H9 (cell line): Measurements from ENCODE around the gene FGD6. TPM values are rescaled to one million over a fixed set of nuclear protein-coding genes. Genes with fewer than 3 reads are reported as not detected.

Experiments used
- DNase-seq: peaks from one replicate; pipeline ENCODE4 v3.0.0-alpha.2; 2017
- H2AFZ ChIP-seq: one replicate; pipeline ENCODE4 v1.6.1; 2013; ENCODE audit warnings: mild to moderate bottlenecking, low read length, control low read depth, moderate library complexity
- H2AK5ac ChIP-seq: 2 replicates; pipeline ENCODE4 v1.6.1; 2013; ENCODE audit warnings: low read length, control low read depth, mixed read lengths; ENCODE audit not compliant: insufficient read length
- H2BK120ac ChIP-seq: one replicate; pipeline ENCODE4 v1.6.1; 2013; ENCODE audit warnings: low read depth, mild to moderate bottlenecking, low read length, control low read depth, inconsistent platforms; ENCODE audit not compliant: poor library complexity, severe bottlenecking
- H2BK12ac ChIP-seq: 2 replicates; pipeline ENCODE4 v1.6.1; 2013; ENCODE audit warnings: low read length, control low read depth, mixed read lengths, low read depth; ENCODE audit not compliant: insufficient read length
- H2BK15ac ChIP-seq: 2 replicates; pipeline ENCODE4 v1.6.1; 2013; ENCODE audit warnings: low read depth, low read length, control low read depth
- H2BK20ac ChIP-seq: one replicate; pipeline ENCODE4 v1.6.1; 2013; ENCODE audit warnings: low read depth, mild to moderate bottlenecking, low read length, control low read depth, inconsistent platforms; ENCODE audit not compliant: poor library complexity, severe bottlenecking
- H2BK5ac ChIP-seq: 2 replicates; pipeline ENCODE4 v1.6.1; 2013; ENCODE audit warnings: low read length, control low read depth, mixed read lengths; ENCODE audit not compliant: insufficient read length
- H3K14ac ChIP-seq: 2 replicates; pipeline ENCODE4 v1.6.1; 2013; ENCODE audit warnings: low read length, control low read depth; ENCODE audit not compliant: insufficient read depth
- H3K18ac ChIP-seq: 2 replicates; pipeline ENCODE4 v1.6.1; 2013; ENCODE audit warnings: low read depth, mild to moderate bottlenecking, mixed read lengths, low read length, control low read depth; ENCODE audit not compliant: insufficient read length
- H3K23ac ChIP-seq: 2 replicates; pipeline ENCODE4 v1.6.1; 2013; ENCODE audit warnings: low read length, control low read depth, mixed read lengths, low read depth; ENCODE audit not compliant: insufficient read length
- H3K23me2 ChIP-seq: 2 replicates; pipeline ENCODE4 v1.6.1; 2013; ENCODE audit warnings: low read depth, mild to moderate bottlenecking, mixed read lengths, low read length, control low read depth; ENCODE audit not compliant: insufficient read length, poor library complexity, severe bottlenecking
- H3K27ac ChIP-seq: 2 replicates; pipeline ENCODE4 v1.5.1; 2013; ENCODE audit warnings: low read length, control low read depth, mixed read lengths, low read depth; ENCODE audit not compliant: insufficient read length
- H3K27me3 ChIP-seq: 2 replicates; pipeline ENCODE4 v1.6.1; 2013; ENCODE audit warnings: low read length, control low read depth, inconsistent platforms; ENCODE audit not compliant: insufficient read depth
- H3K4ac ChIP-seq: 2 replicates; pipeline ENCODE4 v1.6.1; 2013; ENCODE audit warnings: low read depth, mild to moderate bottlenecking, control low read depth, inconsistent platforms, low read length, moderate library complexity
- H3K4me1 ChIP-seq: 2 replicates; pipeline ENCODE4 v1.6.1; 2013; ENCODE audit warnings: low read length, control low read depth, inconsistent platforms; ENCODE audit not compliant: insufficient read depth
- H3K4me2 ChIP-seq: 2 replicates; pipeline ENCODE4 v1.6.1; 2013; ENCODE audit warnings: low read length, control low read depth, mixed read lengths; ENCODE audit not compliant: insufficient read length, insufficient read depth
- H3K56ac ChIP-seq: 2 replicates; pipeline ENCODE4 v1.6.1; 2013; ENCODE audit warnings: low read depth, mild to moderate bottlenecking, mixed read lengths, low read length, control low read depth; ENCODE audit not compliant: insufficient read length
- H3K79me1 ChIP-seq: 2 replicates; pipeline ENCODE4 v1.6.1; 2013; ENCODE audit warnings: low read depth, mild to moderate bottlenecking, moderate library complexity, low read length, control low read depth, inconsistent platforms; ENCODE audit not compliant: insufficient read depth, poor library complexity, severe bottlenecking
- H3K79me2 ChIP-seq: 2 replicates; pipeline ENCODE4 v1.6.1; 2013; ENCODE audit warnings: low read length, control low read depth, inconsistent platforms; ENCODE audit not compliant: insufficient read depth
- H3K9ac ChIP-seq: 2 replicates; pipeline ENCODE4 v1.6.1; 2013; ENCODE audit warnings: low read length, control low read depth, mixed read lengths; ENCODE audit not compliant: insufficient read length; ENCODE audit errors: extremely low read depth
- H3K9me3 ChIP-seq: one replicate; pipeline ENCODE4 v1.6.1; 2013; ENCODE audit warnings: low read depth, low read length, inconsistent platforms; ENCODE audit not compliant: control insufficient read depth
- H3T11ph ChIP-seq: one replicate; pipeline ENCODE4 v1.6.1; 2013; ENCODE audit warnings: mild to moderate bottlenecking, low read length, control low read depth, inconsistent platforms
- H4K20me1 ChIP-seq: one replicate; pipeline ENCODE4 v1.6.1; 2013; ENCODE audit not compliant: control insufficient read depth, insufficient read length, insufficient read depth
- H4K5ac ChIP-seq: 2 replicates; pipeline ENCODE4 v1.6.1; 2013; ENCODE audit warnings: low read depth, mild to moderate bottlenecking, mixed read lengths, low read length, control low read depth; ENCODE audit not compliant: insufficient read length
- H4K8ac ChIP-seq: replicated peaks from 2 replicates; pipeline ENCODE4 v1.6.1; 2013; ENCODE audit warnings: low read length, control low read depth, mixed read lengths, low read depth; ENCODE audit not compliant: insufficient read length
- H4K91ac ChIP-seq: 2 replicates; pipeline ENCODE4 v1.6.1; 2013; ENCODE audit warnings: low read depth, mild to moderate bottlenecking, moderate library complexity, mixed read lengths, low read length, control low read depth; ENCODE audit not compliant: insufficient read length
- H3K27ac Mint-ChIP-seq, 3 experiments: 2 replicates in 2 of 3; 3 replicates in 1 of 3; pipeline ENCODE4 v1.8.0; 2020 to 2021; ENCODE audit warnings: mixed read lengths in 3 of 3, mild to moderate bottlenecking in 1 of 3, moderate library complexity in 1 of 3
- H3K27me3 Mint-ChIP-seq: 2 replicates; pipeline ENCODE4 v1.8.0; 2021; ENCODE audit warnings: low read depth, mild to moderate bottlenecking, moderate library complexity, mixed read lengths
- H3K36me3 Mint-ChIP-seq, 3 experiments: 2 replicates in 2 of 3; 3 replicates in 1 of 3; pipeline ENCODE4 v1.8.0; 2020 to 2021; ENCODE audit warnings: low read depth in 3 of 3, mixed read lengths in 3 of 3; ENCODE audit not compliant: insufficient read depth in 1 of 3
- H3K4me1 Mint-ChIP-seq, 2 experiments: 2 replicates each; pipeline ENCODE4 v1.8.0; 2020; ENCODE audit warnings: mixed read lengths in 2 of 2
- H3K4me3 Mint-ChIP-seq, 2 experiments: 2 replicates in 1 of 2; 3 replicates in 1 of 2; pipeline ENCODE4 v1.8.0; 2020 to 2021; ENCODE audit warnings: mild to moderate bottlenecking in 2 of 2, mixed read lengths in 2 of 2, moderate library complexity in 1 of 2
- H3K9me3 Mint-ChIP-seq, 2 experiments: 2 replicates in 1 of 2; 3 replicates in 1 of 2; pipeline ENCODE4 v1.8.0; 2020; ENCODE audit warnings: mild to moderate bottlenecking in 2 of 2, mixed read lengths in 2 of 2, moderate library complexity in 1 of 2
- CTCF ChIP-seq: fragments of 200-600 bp; sonication (generic); conservative IDR thresholded peaks from 3 replicates; pipeline ENCODE4 v1.8.0; 2021; ENCODE audit warnings: antibody characterized with exemption, mild to moderate bottlenecking
- total RNA-seq: library from RNA; stranded (reverse); gene quantifications from 2 replicates; pipeline ENCODE4 v1.2.1, GENCODE V29; 2021

The FGD6 gene
- total RNA-seq, 1 experiment from 2014 or later, result 39.5 TPM

GRCh38 chr12:95239216-95239615 is 21.9 kb upstream of the FGD6 start:
- H3K36me3 Mint-ChIP-seq, result peaks cover 31 to 53% (median 39%) of the 10 kb centered on the region in 3 experiments

More at GRCh38 chr12:95239216-95239615, 21.9 kb upstream of the FGD6 start:
- no peak overlapping the region for H2AK5ac ChIP-seq
- no peak overlapping the region for H4K5ac ChIP-seq
- peaks cover 3% of the 10 kb centered on the region for H3K79me1 ChIP-seq
- Mint-ChIP-seq H3K4me3 (no peak overlapping the region), H3K4me1 (peaks cover 0 to 7% of the 10 kb centered on the region in 2 experiments; a peak in 1 of 4 replicates), H3K9me3 (peaks cover 13 to 15% of the 10 kb centered on the region in 2 experiments), H3K27ac (peak overlapping the region; percentile 6 to 89 (median 11); a peak in 3 of 7 replicates), H3K27me3 (no peaks in the 10 kb centered on the region)
- H2AFZ ChIP-seq, result no peak overlapping the region
- H3K23me2 ChIP-seq, result no peaks in the 10 kb centered on the region
- H2BK120ac ChIP-seq, result no peak overlapping the region
- no peak overlapping the region for H3K14ac ChIP-seq
- no peak overlapping the region for H3K56ac ChIP-seq
- H2BK20ac ChIP-seq, result no peak overlapping the region
- H2BK5ac ChIP-seq, result no peak overlapping the region
- H3K27ac ChIP-seq, result no peak overlapping the region
- H3K79me2 ChIP-seq, result peaks cover 4% of the 10 kb centered on the region; the same call in 1 of the 2 replicates
- H3K4ac ChIP-seq, result no peak overlapping the region
- H3K27me3 ChIP-seq, result no peaks in the 10 kb centered on the region
- no peak for DNase-seq
- H3K18ac ChIP-seq, result no peak overlapping the region
- H3K4me1 ChIP-seq, result no peaks in the 10 kb centered on the region
- no peak overlapping the region for H3K23ac ChIP-seq
- no peak overlapping the region for H3T11ph ChIP-seq
- no peak for TF ChIP-seq CTCF
- H4K8ac ChIP-seq, result no peak overlapping the region
- H2BK15ac ChIP-seq, result no peak overlapping the region
- H3K4me2 ChIP-seq, result no peak overlapping the region
- no peaks in the 10 kb centered on the region for H3K9me3 ChIP-seq
- H4K20me1 ChIP-seq, result no peaks in the 10 kb centered on the region
- no peak overlapping the region for H2BK12ac ChIP-seq
- no peak overlapping the region for H4K91ac ChIP-seq
- H3K9ac ChIP-seq, result no peak overlapping the region
